HepG2 (cell line): ENCODE results near the gene TBR1.

Experiments
- ARID2 ChIP-seq: sonication (generic); formaldehyde crosslinking; IDR thresholded peaks from 2 replicates; pipeline ENCODE4 v1.8.1; 2022; ENCODE audit warnings: mild to moderate bottlenecking, missing genetic modification reagents, borderline replicate concordance
- POLR2AphosphoS5 ChIP-seq: IDR thresholded peaks from 2 replicates; pipeline ENCODE4 v1.6.1; 2012; ENCODE audit warnings: low read depth, low read length
- SMAD1 ChIP-seq: sonication (generic); formaldehyde crosslinking; IDR thresholded peaks from 2 replicates; pipeline ENCODE4 v1.4.0; 2020; ENCODE audit warnings: missing genetic modification reagents, low read depth, mild to moderate bottlenecking, borderline replicate concordance
- STAT5B ChIP-seq: sonication (generic); formaldehyde crosslinking; IDR thresholded peaks from 2 replicates; pipeline ENCODE4 v1.4.0; 2020; ENCODE audit warnings: missing genetic modification reagents
- TAF15 ChIP-seq: fragments of 200-400 bp; formaldehyde crosslinking; IDR thresholded peaks from one replicate; pipeline ENCODE4 v1.6.1; 2018; ENCODE audit warnings: mild to moderate bottlenecking, low read depth, low read length; ENCODE audit not compliant: poor library complexity, severe bottlenecking
- ZBTB42 ChIP-seq: sonication (generic); formaldehyde crosslinking; IDR thresholded peaks from 2 replicates; pipeline ENCODE4 v1.5.0; 2020; ENCODE audit warnings: mild to moderate bottlenecking, missing genetic modification reagents

- TF ChIP-seq STAT5B (no peak), POLR2AphosphoS5 (no peak), ZBTB42 (CRISPR knock-in tag) (no peak), TAF15 (no peak), ARID2 (CRISPR knock-in tag) (no peak), SMAD1 (CRISPR knock-in tag) (no peak)
Observed at GRCh38 chr2:161369311-161369710, 46.8 kb upstream of the TBR1 start.
